SK-N-SH (cell line): ENCODE data around the gene BAHCC1. TPM values are rescaled to one million over a fixed set of nuclear protein-coding genes. Genes with fewer than 3 reads are reported as not detected.

Experiments
- CTCF ChIA-PET: fragments of 300-600, 350-600 bp; formaldehyde crosslinking; extraction: SDS; loops from one replicate; lab custom pipeline; 2021; lab: Yijun Ruan, JAX
- POLR2A ChIA-PET: fragments of 350-600 bp; sonication (Branson Sonifier 250); formaldehyde crosslinking; extraction: SDS; loops from one replicate; lab custom pipeline; 2020; ENCODE audit warnings: antibody characterized with exemption, inconsistent platforms; lab: Yijun Ruan, JAX
- DNase-seq: peaks from one replicate; pipeline ENCODE4 v3.0.0; 2012
- H2AFZ ChIP-seq: fragments of 200-600 bp; sonication (generic); 2 replicates; pipeline ENCODE4 v1.8.1; 2016; ENCODE audit warnings: antibody characterized with exemption, mild to moderate bottlenecking, low read depth
- H3F3A ChIP-seq: fragments of 200-600 bp; sonication (generic); replicated peaks from 2 replicates; pipeline ENCODE3; 2016; ENCODE audit warnings: antibody characterized with exemption, mild to moderate bottlenecking; ENCODE audit not compliant: insufficient read depth
- H3K27ac ChIP-seq, 2 experiments: fragments of 200-500 bp in 1 of 2; fragments of 200-600 bp in 1 of 2; sonication (Bioruptor generic) in 1 of 2; sonication (generic), shearing (Covaris generic) in 1 of 2; 2 replicates each; pipeline versions ENCODE4 v1.5.1 to v1.6.1; 2014 to 2016; ENCODE audit warnings: low read depth in 2 of 2, inconsistent platforms in 1 of 2, low read length in 1 of 2, mild to moderate bottlenecking in 1 of 2, mixed read lengths in 1 of 2
- H3K27me3 ChIP-seq: fragments of 200-600 bp; sonication (generic), shearing (Covaris generic); 2 replicates; pipeline ENCODE4 v1.6.1; 2016; ENCODE audit warnings: mixed run types; ENCODE audit not compliant: insufficient read depth
- H3K36me3 ChIP-seq, 2 experiments: fragments of 200-500 bp in 1 of 2; fragments of 200-600 bp in 1 of 2; sonication (Bioruptor generic) in 1 of 2; sonication (generic) in 1 of 2; replicated peaks in 1 of 2; 2 replicates each; pipeline versions ENCODE3 to v1.5.1; 2014 to 2016; ENCODE audit warnings: low read length in 1 of 2, mild to moderate bottlenecking in 1 of 2; ENCODE audit not compliant: insufficient read depth in 2 of 2, control insufficient read depth in 1 of 2
- H3K4me1 ChIP-seq, 2 experiments: fragments of 200-500 bp in 1 of 2; fragments of 200-600 bp in 1 of 2; sonication (Bioruptor generic) in 1 of 2; sonication (generic), shearing (Covaris generic) in 1 of 2; 2 replicates each; pipeline versions ENCODE4 v1.5.1 to v1.6.1; 2014 to 2016; ENCODE audit warnings: low read depth in 1 of 2, low read length in 1 of 2, mixed run types in 1 of 2; ENCODE audit not compliant: insufficient read depth in 2 of 2, control insufficient read depth in 1 of 2
- H3K4me2 ChIP-seq: fragments of 200-600 bp; sonication (generic), shearing (Covaris generic); 2 replicates; pipeline ENCODE4 v1.6.1; 2017; ENCODE audit warnings: mixed run types
- H3K4me3 ChIP-seq, 2 experiments: fragments of 200-500 bp in 1 of 2; fragments of 200-600 bp in 1 of 2; sonication (Bioruptor generic) in 1 of 2; sonication (generic), shearing (Covaris generic) in 1 of 2; 2 replicates each; pipeline versions ENCODE4 v1.5.1 to v1.8.1; 2014 to 2016; ENCODE audit warnings: low read depth in 2 of 2, inconsistent platforms in 1 of 2, low read length in 1 of 2, mild to moderate bottlenecking in 1 of 2, mixed read lengths in 1 of 2, moderate library complexity in 1 of 2
- H3K79me2 ChIP-seq: fragments of 200-600 bp; sonication (generic); 2 replicates; pipeline ENCODE4 v1.8.1; 2017; ENCODE audit warnings: mild to moderate bottlenecking; ENCODE audit not compliant: insufficient read depth
- H3K9ac ChIP-seq: fragments of 200-600 bp; sonication (generic); 2 replicates; pipeline ENCODE4 v1.6.1; 2017; ENCODE audit warnings: mixed run types
- H3K9me2 ChIP-seq: fragments of 200-600 bp; sonication (generic); 2 replicates; pipeline ENCODE4 v1.6.1; 2017; ENCODE audit warnings: mixed run types
- H3K9me3 ChIP-seq: fragments of 200-600 bp; sonication (generic); 2 replicates; pipeline ENCODE4 v1.6.1; 2017; ENCODE audit warnings: mixed run types, mild to moderate bottlenecking, moderate library complexity
- H4K20me1 ChIP-seq: fragments of 200-600 bp; sonication (generic); 2 replicates; pipeline ENCODE4 v1.6.1; 2017; ENCODE audit warnings: mild to moderate bottlenecking, mixed run types; ENCODE audit not compliant: insufficient read depth
- CHD2 ChIP-seq: fragments of 150-350 bp; IDR thresholded peaks from 2 replicates; pipeline ENCODE4 v1.6.1; 2018; ENCODE audit warnings: low read length; ENCODE audit not compliant: partially characterized antibody
- ELF1 ChIP-seq: IDR thresholded peaks from 2 replicates; pipeline ENCODE4 v1.4.0; 2012
- EP300 ChIP-seq, 2 experiments: IDR thresholded peaks; 2 replicates each; pipeline versions ENCODE4 v1.4.0 to v1.6.1; 2012; ENCODE audit warnings: borderline replicate concordance in 1 of 2, low read depth in 1 of 2, low read length in 1 of 2
- FOSL2 ChIP-seq: IDR thresholded peaks from 2 replicates; pipeline ENCODE4 v1.4.0; 2012; ENCODE audit warnings: low read depth, mild to moderate bottlenecking, moderate library complexity, borderline replicate concordance
- FOXJ3 ChIP-seq: sonication (generic); formaldehyde crosslinking; IDR thresholded peaks from 2 replicates; pipeline ENCODE4 v1.5.1; 2020; ENCODE audit warnings: mild to moderate bottlenecking, missing genetic modification reagents
- GATA2 ChIP-seq: sonication (generic); formaldehyde crosslinking; IDR thresholded peaks from 2 replicates; pipeline ENCODE4 v1.5.0; 2020; ENCODE audit warnings: mild to moderate bottlenecking, missing genetic modification reagents
- JUND ChIP-seq: IDR thresholded peaks from 2 replicates; pipeline ENCODE4 v1.4.0; 2012
- NRF1 ChIP-seq: IDR thresholded peaks from 2 replicates; pipeline ENCODE4 v1.6.1; 2012; ENCODE audit warnings: low read depth, mild to moderate bottlenecking, low read length
- RAD21 ChIP-seq: IDR thresholded peaks from 2 replicates; pipeline ENCODE4 v1.6.1; 2012; ENCODE audit warnings: mild to moderate bottlenecking, low read length
- RCOR1 ChIP-seq: fragments of 150-350 bp; IDR thresholded peaks from 2 replicates; pipeline ENCODE4 v1.6.1; 2017; ENCODE audit warnings: antibody characterized with exemption, low read length
- SIN3A ChIP-seq: IDR thresholded peaks from 2 replicates; pipeline ENCODE4 v1.6.1; 2012; ENCODE audit warnings: low read depth, mild to moderate bottlenecking, low read length, moderate library complexity, borderline replicate concordance
- TEAD4 ChIP-seq: IDR thresholded peaks from 2 replicates; pipeline ENCODE4 v1.4.0; 2012; ENCODE audit warnings: mild to moderate bottlenecking, borderline replicate concordance; ENCODE audit not compliant: insufficient read depth
- WGBS: methylation state at CpG from one replicate; pipeline ENCODE4 v1.1.6; 2017; ENCODE audit warnings: low lambda C conversion rate; 5-methylcytosine and 5-hydroxymethylcytosine counted together
- polyA plus RNA-seq, 3 experiments: library from polyadenylated mRNA; depleted of rRNA; stranded (reverse); fragments of >200 nt; gene quantifications; 2 replicates each; pipeline ENCODE4 v1.2.3, GENCODE V29; 2012
- TF ChIP-seq, protein P1 (sequence below): IDR thresholded peaks from 2 replicates; pipeline ENCODE4 v1.4.0; 2012; ENCODE audit warnings: low read depth, borderline replicate concordance

Gene BAHCC1
- polyA plus RNA-seq, 1 of the 3 experiments (the other 2 are of a cell fraction) = 6.4 TPM

DNA sequence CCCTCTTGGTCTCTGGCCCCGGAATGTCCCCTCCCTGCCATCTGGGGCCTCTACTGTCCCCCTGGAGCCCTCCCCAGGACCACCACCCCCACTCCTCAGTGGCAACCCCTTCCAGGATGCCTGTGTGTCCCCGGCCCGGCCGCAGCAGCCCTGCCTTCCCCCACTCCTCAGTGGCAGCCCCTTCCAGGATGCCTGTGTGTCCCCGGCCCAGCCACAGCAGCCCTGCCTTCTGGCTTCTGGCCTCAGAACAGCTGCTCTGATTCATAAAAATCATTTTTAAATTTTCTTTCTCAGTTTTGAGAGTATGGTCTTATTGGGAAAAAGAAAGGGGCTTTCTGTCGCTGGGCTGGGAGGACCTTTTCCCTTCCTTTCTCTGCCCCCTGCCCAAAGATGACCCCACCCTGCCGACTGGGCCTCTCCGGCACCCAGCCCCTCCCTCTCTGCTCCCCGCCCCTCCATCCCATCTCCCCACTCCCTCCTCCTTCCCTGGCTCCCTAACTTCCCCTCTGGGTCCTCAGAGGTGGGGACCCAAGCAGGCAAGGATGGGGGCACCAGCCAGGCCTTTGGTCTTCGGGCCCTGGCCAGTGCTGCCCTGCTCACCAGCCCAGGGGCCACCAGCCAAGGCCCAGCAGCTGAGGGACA is 40.5 kb downstream of the BAHCC1 start:
- no peak overlapping the region for H3K4me2 ChIP-seq
- H3K9me3 ChIP-seq = no peaks in the 10 kb centered on the region
- H3K4me1 ChIP-seq = peaks cover 0 to 45% of the 10 kb centered on the region in 2 experiments; a peak in 1 of 4 replicates
- ChIA-PET POLR2A (interaction anchor here (1.2 to 1.9 kb wide), 6 partner anchors 37 to 125 kb away, joined by 3 to 14 read pairs (median 4); partner anchors contain the start of genes ACTG1 and BAHCC1), CTCF (interaction anchor here (0.6 to 3.8 kb wide), 16 partner anchors 12 to 183 kb away, joined by 3 to 18 read pairs (median 4); no protein-coding TSS in a partner anchor)
- DNase-seq = no peak
- WGBS = 91% methylated on average over 10 of the region's 10 CpGs
- H4K20me1 ChIP-seq = peaks cover 29% of the 10 kb centered on the region
- H3K9me2 ChIP-seq = no peaks in the 10 kb centered on the region
- H3F3A ChIP-seq = no peaks in the 10 kb centered on the region
- H3K27me3 ChIP-seq = no peaks in the 10 kb centered on the region
- TF ChIP-seq JUND (no peak), SIN3A (no peak), FOXJ3 (CRISPR knock-in tag) (no peak), NRF1 (no peak), GATA2 (CRISPR knock-in tag) (no peak), FOSL2 (no peak), EP300 (IDR thresholded peaks at IDR 0.05; ENCODE audit: borderline replicate concordance in 1 of 2, low read depth in 1 of 2, low read length in 1 of 2) (no peak), CHD2 (no peak), TEAD4 (no peak)
- TF ChIP-seq, protein P1, sequence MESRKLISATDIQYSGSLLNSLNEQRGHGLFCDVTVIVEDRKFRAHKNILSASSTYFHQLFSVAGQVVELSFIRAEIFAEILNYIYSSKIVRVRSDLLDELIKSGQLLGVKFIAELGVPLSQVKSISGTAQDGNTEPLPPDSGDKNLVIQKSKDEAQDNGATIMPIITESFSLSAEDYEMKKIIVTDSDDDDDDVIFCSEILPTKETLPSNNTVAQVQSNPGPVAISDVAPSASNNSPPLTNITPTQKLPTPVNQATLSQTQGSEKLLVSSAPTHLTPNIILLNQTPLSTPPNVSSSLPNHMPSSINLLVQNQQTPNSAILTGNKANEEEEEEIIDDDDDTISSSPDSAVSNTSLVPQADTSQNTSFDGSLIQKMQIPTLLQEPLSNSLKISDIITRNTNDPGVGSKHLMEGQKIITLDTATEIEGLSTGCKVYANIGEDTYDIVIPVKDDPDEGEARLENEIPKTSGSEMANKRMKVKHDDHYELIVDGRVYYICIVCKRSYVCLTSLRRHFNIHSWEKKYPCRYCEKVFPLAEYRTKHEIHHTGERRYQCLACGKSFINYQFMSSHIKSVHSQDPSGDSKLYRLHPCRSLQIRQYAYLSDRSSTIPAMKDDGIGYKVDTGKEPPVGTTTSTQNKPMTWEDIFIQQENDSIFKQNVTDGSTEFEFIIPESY = no peak
- TF ChIP-seq, all 33 proteins: peak for 0
- Histone ChIP-seq H3K4me3 (no peak overlapping the region), H2AFZ (no peak overlapping the region), H3K9ac (no peak overlapping the region), H3K27ac (peak overlapping the region in 1 of 2 experiments; percentile 62; a peak in 1 of 4 replicates), H3K79me2 (no peaks in the 10 kb centered on the region), H3K36me3 (no peaks in the 10 kb centered on the region)

DNA sequence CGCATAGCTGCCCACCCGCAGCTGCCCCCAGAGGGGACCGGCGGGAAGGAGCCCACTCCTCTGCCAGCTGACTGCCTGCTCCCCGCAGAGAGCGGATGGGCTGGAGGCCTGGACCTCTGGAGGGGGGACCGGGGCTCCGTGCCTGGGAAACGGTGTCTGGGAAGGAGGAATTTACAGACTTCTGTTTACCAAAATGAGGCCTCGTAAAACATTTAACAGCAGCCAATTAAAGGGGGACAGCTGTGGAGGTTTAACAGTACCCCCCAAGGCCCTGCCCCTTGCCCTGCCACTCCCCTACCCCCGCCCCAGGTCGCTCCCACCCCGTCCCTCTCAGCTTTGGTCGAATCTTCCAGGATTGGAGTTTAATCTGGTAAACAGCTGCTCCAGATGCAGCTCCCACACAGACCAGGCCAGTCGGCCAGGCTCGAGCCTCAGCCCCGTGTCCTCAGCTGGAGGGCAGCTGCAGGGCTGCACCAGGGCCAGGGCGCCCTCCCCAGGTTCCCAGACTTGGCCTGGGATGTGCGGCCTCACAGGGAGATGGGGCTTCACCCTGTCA is 41.1 kb downstream of the BAHCC1 start:
- CTCF ChIA-PET = interaction anchor here (0.7 to 6.5 kb wide), 18 partner anchors 6 to 184 kb away, joined by 3 to 73 read pairs (median 5); no protein-coding TSS in a partner anchor
- Histone ChIP-seq H3K4me1 (peaks cover 0 to 43% of the 10 kb centered on the region in 2 experiments; a peak in 1 of 4 replicates), H3K79me2 (no peaks in the 10 kb centered on the region), H3K9me2 (no peaks in the 10 kb centered on the region), H3K27ac (peak overlapping the region in 1 of 2 experiments; percentile 71; a peak in 2 of 4 replicates), H2AFZ (no peak overlapping the region), H3F3A (no peaks in the 10 kb centered on the region), H3K4me2 (no peak overlapping the region), H4K20me1 (peaks cover 25% of the 10 kb centered on the region), H3K27me3 (no peaks in the 10 kb centered on the region), H3K36me3 (no peaks in the 10 kb centered on the region), H3K9ac (no peak overlapping the region), H3K4me3 (no peak overlapping the region), H3K9me3 (no peaks in the 10 kb centered on the region)
- peak; percentile 86 for DNase-seq
- POLR2A ChIA-PET = interaction anchor here (0.9 to 1.9 kb wide), 8 partner anchors 38 to 125 kb away, joined by 3 to 14 read pairs (median 4); partner anchors contain the start of genes ACTG1 and BAHCC1
- no peak for TF ChIP-seq ELF1
- 0 out of 2 replicates have a peak, but pooled peaks have one; percentile 22 for TF ChIP-seq RCOR1
- TF ChIP-seq RAD21 = peak; percentile 54
- TF ChIP-seq EP300 (IDR thresholded peaks at IDR 0.05; ENCODE audit: borderline replicate concordance in 1 of 2, low read depth in 1 of 2, low read length in 1 of 2) = peak in 1 of 2 experiments; percentile 34; a peak in 1 of 4 replicates
- WGBS = 88% methylated on average over 10 of the region's 19 CpGs
